ENCODE results near the gene C1orf174. TPM values are rescaled to one million over a fixed set of nuclear protein-coding genes. Genes with fewer than 3 reads are reported as not detected.

C1orf174 gene
- polyA plus RNA-seq, 1 donor from 2014 or later: 28.2 TPM

GRCh38 chr1:3895951-3896325 lies 4.1 kb downstream of the C1orf174 start:
- no peak overlapping the region for H3K27ac ChIP-seq (ENCODE audit: low read length)
- H3K36me3 ChIP-seq (ENCODE audit: insufficient read depth, low read length): no peaks in the 10 kb centered on the region
- no peaks in the 10 kb centered on the region for H3K9me2 ChIP-seq (ENCODE audit: insufficient read depth, low read length)
- TF ChIP-seq RAD21 (conservative IDR thresholded peaks at IDR 0.05) (no peak), REST (IDR thresholded peaks at IDR 0.05; ENCODE audit: borderline replicate concordance) (no peak), EZH2 (IDR thresholded peaks at IDR 0.05; ENCODE audit: borderline replicate concordance, insufficient read depth, low read length, poor library complexity, severe bottlenecking) (no peak), TAF1 (IDR thresholded peaks at IDR 0.05; ENCODE audit: low read depth) (no peak), MXI1 (conservative IDR thresholded peaks at IDR 0.05; ENCODE audit: poor library complexity, severe bottlenecking) (no peak), SMC3 (conservative IDR thresholded peaks at IDR 0.05; ENCODE audit: poor library complexity) (no peak), POLR2AphosphoS5 (IDR thresholded peaks at IDR 0.05) (no peak), CTCF (IDR thresholded peaks at IDR 0.05; ENCODE audit: poor library complexity, severe bottlenecking) (no peak), EP300 (conservative IDR thresholded peaks at IDR 0.05; ENCODE audit: poor library complexity, severe bottlenecking) (no peak)
- H3K9me3 ChIP-seq (ENCODE audit: low read length): no peaks in the 10 kb centered on the region
- H3K79me2 ChIP-seq (replicated peaks; ENCODE audit: insufficient read depth, low read length): peaks cover 57% of the 10 kb centered on the region
- H3K4me2 ChIP-seq (ENCODE audit: low read length): no peak overlapping the region
- no peak overlapping the region for H2AFZ ChIP-seq (ENCODE audit: low read depth, low read length)
- H3K27me3 ChIP-seq (ENCODE audit: insufficient read depth, low read depth, low read length): no peaks in the 10 kb centered on the region
- H4K20me1 ChIP-seq (ENCODE audit: insufficient read depth): no peaks in the 10 kb centered on the region
- no peak overlapping the region for H3K9ac ChIP-seq (ENCODE audit: low read length)
- no peak overlapping the region for H3K4me3 ChIP-seq (ENCODE audit: low read length)
- no peaks in the 10 kb centered on the region for H3F3A ChIP-seq (ENCODE audit: insufficient read depth, low read length, poor library complexity, severe bottlenecking)

- Histone ChIP-seq H3K27me3 (ENCODE audit: insufficient read depth, low read depth, low read length) (no peaks in the 10 kb centered on the region), H3F3A (ENCODE audit: insufficient read depth, low read length, poor library complexity, severe bottlenecking) (no peaks in the 10 kb centered on the region), H3K79me2 (replicated peaks; ENCODE audit: insufficient read depth, low read length) (peaks cover 57% of the 10 kb centered on the region), H3K9ac (ENCODE audit: low read length) (no peak overlapping the region), H3K9me2 (ENCODE audit: insufficient read depth, low read length) (no peaks in the 10 kb centered on the region), H4K20me1 (ENCODE audit: insufficient read depth) (no peaks in the 10 kb centered on the region), H2AFZ (ENCODE audit: low read depth, low read length) (no peak overlapping the region), H3K4me2 (ENCODE audit: low read length) (no peak overlapping the region), H3K4me3 (ENCODE audit: low read length) (no peak overlapping the region), H3K36me3 (ENCODE audit: insufficient read depth, low read length) (no peaks in the 10 kb centered on the region), H3K27ac (ENCODE audit: low read length) (no peak overlapping the region), H3K9me3 (ENCODE audit: low read length) (no peaks in the 10 kb centered on the region)
- TF ChIP-seq MXI1 (conservative IDR thresholded peaks at IDR 0.05; ENCODE audit: poor library complexity, severe bottlenecking): no peak
- TF ChIP-seq CTCF (IDR thresholded peaks at IDR 0.05; ENCODE audit: poor library complexity, severe bottlenecking): no peak
- TF ChIP-seq SMC3 (conservative IDR thresholded peaks at IDR 0.05; ENCODE audit: poor library complexity): no peak
- TF ChIP-seq RAD21 (conservative IDR thresholded peaks at IDR 0.05): no peak
- TF ChIP-seq TAF1 (IDR thresholded peaks at IDR 0.05; ENCODE audit: low read depth): no peak
- no peak for TF ChIP-seq EP300 (conservative IDR thresholded peaks at IDR 0.05; ENCODE audit: poor library complexity, severe bottlenecking)
- TF ChIP-seq POLR2AphosphoS5 (IDR thresholded peaks at IDR 0.05): no peak
- TF ChIP-seq EZH2 (IDR thresholded peaks at IDR 0.05; ENCODE audit: borderline replicate concordance, insufficient read depth, low read length, poor library complexity, severe bottlenecking): no peak
- no peak for TF ChIP-seq REST (IDR thresholded peaks at IDR 0.05; ENCODE audit: borderline replicate concordance)
Observed at GRCh38 chr1:3895279-3895950, 4.7 kb downstream of the C1orf174 start.

All from neural cell (in vitro differentiated cells).